Fibroblast of upper back skin (primary cell): ENCODE results near the gene CACNA2D3.

ENCODE experiments used
- DNase-seq: peaks from one replicate; pipeline ENCODE4 v3.0.0-alpha.2; 2013

The CACNA2D3 gene

GRCh38 chr3:54870423-54870822 is 748.1 kb downstream of the CACNA2D3 start:
- peak; percentile 98 for DNase-seq

DNA sequence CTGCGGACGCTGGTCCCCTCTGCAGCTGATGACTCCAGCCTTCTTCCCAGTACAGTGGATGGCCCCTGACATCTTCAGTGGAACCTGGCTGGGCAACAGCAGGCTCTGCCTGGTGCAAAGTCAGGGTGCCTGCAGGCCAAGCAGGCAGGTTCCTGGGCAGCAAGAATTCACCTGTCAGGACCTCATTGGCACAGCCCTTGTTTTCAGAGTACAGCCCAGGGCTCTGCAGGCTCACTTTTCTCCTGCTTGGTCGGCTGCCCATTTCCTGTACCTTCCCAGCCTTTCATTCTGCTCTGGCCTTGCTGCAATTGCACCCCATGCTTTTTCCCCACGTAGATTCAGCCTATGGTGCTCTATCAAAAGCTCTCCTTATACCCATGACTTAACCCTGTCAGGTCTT is 749.5 kb downstream of the CACNA2D3 start:
- DNase-seq: no peak

- DNase-seq: no peak
These were observed 751.0 kb downstream of the CACNA2D3 start for GRCh38 chr3:54873059-54874010.

- DNase-seq: no peak
These were observed 752.6 kb downstream of the CACNA2D3 start for GRCh38 chr3:54874816-54875556.

DNA sequence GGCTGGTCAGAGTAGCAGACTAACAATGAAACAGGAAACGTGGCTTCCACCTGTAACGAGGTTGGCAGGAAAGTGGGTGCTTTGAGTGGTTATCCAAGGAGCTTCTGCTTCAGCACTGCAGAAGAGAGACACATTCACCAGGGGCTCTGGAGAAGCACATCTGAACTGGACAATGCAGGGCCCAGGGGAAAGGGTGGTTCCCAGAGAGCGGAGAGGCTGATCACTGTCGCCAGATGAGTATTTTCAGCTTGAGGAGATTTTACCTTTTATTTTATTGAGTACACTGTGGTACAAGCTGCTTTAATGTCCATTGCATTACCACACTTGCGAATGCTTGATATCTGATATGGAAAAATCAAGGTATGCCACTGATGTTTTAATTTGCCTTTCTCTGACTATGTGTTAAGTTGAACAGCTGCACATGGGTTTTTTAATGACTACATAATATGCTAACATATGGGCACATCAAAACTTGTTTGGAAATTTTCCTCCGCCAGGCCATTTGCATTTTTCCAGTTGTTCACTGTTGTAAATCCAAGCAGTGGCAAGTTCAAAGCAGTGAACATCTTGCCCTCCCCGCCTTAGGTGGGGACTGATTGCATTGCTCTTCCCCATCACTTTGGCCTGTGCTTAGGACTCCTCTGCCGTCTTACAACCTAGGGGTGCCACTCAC is 753.4 kb downstream of the CACNA2D3 start:
- no peak for DNase-seq

DNA sequence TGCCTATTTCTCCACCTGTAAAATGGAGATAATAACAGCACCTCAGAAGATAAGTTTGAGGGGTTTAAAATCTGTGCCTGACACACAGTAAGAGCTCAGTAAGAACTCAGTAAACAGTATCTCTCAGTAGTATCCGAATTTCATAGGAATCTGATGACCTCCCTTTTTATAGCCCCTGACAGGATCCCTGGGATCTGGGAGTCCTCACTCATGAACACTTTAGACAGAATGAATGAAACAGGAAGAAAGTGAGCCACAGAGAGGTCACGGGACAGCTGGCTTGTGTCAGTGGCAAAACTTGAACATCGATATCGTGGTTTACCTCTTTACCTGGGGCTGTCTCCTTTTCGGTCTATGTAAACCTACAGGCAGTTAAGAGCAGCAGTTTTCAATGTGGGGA is 754.3 kb downstream of the CACNA2D3 start:
- no peak for DNase-seq

DNA sequence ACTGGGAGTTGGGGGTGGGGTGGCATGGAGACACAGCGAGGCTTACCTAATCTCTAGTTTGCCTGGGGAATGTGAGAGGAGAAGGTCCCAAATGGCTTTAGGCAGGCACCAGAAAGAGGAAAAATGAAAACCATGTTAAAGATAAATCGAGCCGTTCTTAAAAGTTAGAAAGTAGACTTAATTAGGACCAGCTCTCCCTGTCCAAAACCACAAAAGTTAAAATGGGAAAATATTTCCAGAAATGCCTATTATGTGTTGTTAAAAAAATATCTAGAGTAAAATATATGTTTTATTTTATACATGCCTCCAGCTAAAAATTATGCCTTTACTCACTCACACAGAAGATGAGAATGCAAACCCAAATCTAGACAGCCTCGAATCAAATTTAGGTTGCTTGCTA is 755.4 kb downstream of the CACNA2D3 start:
- DNase-seq: peak; percentile 63

DNA sequence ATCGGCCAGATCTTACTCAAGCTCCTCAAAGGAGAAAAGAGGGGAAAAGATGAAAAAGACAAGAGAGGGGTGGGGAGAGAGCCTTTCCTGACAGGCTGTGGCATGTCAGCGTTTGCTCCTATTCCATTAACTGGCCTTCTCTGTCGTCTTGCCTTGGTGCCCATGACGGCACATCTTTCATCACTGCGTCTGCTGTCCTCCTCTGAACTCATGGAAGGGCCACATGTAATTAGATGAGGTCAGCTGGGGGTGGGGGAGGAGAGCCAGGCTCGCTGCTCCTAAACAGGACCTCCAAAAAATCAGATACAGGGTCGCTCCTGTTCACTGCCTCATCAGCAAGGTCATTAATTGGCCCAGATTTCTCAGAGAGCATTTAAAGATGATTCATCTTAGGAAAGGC is 755.8 kb downstream of the CACNA2D3 start:
- peak; percentile 50 for DNase-seq

GRCh38 chr3:54882129-54882833 is 759.9 kb downstream of the CACNA2D3 start:
- peak; percentile 96 for DNase-seq

GRCh38 chr3:54888162-54888561 is 765.8 kb downstream of the CACNA2D3 start:
- no peak for DNase-seq

GRCh38 chr3:54888873-54889272 is 766.5 kb downstream of the CACNA2D3 start:
- DNase-seq: peak; percentile 40

GRCh38 chr3:54889731-54890130 is 767.4 kb downstream of the CACNA2D3 start:
- no peak for DNase-seq

- DNase-seq: peak; percentile 98
These were observed 769.2 kb downstream of the CACNA2D3 start for GRCh38 chr3:54891540-54891897.

DNA sequence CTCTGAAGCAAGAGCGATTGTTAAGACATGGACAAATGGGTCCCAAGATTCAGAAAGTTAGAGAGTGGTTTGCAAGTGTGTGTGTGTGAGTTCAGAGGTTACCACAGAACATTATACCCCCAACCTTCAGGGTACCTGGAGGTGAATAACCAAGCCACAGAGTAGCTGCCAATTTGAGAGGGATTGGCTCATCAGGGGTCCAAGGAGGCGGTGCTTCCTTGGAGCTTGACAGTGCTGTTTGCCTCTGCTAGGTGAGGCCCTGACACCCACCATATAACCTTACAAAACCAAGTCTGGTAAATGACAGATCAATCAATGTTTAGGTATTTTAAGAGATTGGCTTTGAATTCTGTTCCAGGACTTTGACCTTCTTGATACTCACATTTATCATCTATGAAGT is 769.8 kb downstream of the CACNA2D3 start:
- DNase-seq: no peak

DNA sequence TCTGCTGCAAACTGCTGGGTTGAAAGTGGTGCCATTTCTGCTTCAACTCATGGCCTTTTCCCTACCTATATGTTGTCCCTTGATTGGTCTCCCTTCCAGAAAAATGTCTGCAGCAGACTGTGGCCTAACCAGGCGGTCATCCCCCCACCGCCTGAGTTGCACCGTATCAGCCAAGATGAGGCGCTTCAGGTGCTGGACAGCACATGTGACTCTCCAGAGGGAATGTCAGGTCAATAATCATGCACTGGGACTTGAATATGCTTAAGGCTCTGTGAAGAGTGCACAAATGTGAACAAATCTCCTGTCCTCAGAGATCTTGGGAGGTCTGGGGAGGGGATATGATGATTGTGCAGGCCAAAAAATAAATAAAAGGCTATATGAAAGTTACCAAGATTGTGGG is 773.3 kb downstream of the CACNA2D3 start:
- no peak for DNase-seq

DNA sequence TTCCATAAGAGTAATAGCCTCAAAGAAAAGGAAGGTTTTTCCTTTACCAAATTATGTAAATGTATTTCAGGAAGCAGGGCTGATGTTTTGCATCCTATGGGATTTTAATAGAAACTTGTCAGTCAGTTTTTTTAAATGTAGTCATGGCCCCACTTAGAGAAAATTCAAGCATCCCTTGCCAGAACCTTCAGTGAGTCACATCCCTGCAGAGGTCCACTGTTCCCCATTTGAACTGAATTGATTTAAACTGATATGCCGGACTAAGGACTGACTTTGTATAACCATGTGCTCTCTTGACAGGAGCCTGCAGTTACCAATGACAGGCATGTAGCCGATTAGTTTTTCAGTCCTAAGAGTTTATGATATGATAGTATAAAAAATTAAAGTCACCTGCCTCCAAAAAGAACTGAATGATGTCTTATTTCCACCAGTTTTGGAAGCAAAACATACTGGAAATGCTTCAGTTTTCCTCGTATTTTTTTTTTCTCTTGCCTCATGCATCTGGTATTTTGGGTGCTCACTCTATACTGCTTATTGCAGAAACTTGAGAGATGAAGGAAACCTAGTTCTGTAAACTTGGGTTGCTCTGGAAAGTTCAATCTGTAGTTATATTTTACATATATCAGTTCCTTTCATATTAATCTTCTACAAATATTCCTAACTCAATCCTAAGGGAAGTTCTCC is 774.8 kb downstream of the CACNA2D3 start:
- peak; percentile 89 for DNase-seq

- DNase-seq: no peak
These were observed 776.9 kb downstream of the CACNA2D3 start for GRCh38 chr3:54899273-54899672.

- DNase-seq: peak; percentile 50
These were observed 778.7 kb downstream of the CACNA2D3 start for GRCh38 chr3:54900838-54901591.

DNA sequence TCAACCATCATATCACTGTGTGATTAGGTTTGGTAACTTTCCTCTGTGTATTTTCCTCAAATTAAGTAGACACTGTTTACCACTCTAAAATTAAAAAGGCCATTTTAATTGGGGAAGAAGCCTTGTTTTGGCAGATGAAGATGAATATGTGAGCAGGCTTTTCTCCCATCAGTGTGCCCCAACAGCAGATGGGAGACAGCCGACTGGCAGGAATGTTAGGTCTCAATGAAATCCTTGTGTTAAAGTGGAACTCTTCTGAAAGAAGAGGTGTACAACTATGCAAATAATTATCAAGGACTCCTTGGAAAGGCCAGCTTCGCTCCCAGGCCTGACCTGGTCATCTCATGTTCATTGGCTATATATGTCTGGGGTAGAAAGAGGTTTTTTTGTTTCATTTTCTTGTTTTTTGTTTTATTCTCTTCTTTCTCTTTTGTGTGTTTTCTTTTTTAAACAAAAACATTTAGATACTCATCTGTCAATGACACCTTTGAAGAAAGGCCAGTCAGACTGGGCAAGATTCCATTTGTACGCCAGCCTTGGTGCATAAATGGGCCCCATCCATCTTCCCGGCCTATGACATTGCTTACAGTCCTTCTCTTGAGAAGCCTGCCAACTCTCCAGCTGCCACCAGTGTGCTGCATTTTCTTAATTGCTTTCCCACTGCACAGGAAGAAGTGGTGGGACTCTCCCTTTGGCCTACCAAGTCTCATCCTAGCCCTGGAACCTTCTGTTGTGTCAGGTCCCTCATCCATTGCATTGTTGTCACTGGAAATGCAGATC is 779.7 kb downstream of the CACNA2D3 start:
- no peak for DNase-seq

DNA sequence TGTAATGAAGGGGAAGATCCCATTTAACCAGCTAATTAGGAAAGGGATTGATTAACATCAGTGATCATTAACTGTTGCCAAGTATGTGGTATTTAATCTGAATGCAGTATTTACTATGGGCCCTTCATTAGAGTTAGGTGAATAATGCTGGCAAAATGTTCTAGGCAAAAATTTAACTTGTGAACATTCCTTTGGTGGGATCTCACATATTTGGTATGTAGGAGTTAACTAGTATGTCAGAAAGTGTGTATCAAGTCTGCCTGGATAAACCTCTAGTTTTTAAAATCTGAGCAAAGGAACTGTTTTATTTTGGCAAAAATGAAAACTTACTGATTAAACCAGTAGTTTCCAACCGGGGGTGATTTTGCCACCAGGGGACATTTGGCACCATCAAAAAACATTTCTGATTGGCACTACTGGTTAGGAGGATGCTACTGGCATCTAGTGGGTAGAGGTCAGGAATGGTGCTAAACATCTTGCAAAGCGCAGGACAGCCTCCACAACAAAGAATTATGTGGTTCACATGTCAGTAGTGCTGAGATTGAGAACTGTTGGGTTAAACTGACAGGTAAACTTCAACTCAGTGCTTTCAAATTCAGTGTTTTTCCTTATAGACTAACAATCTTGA is 783.0 kb downstream of the CACNA2D3 start:
- peak; percentile 76 for DNase-seq
